Islet precursor cell (in vitro differentiated cells): Measurements from ENCODE around the gene RTN4RL1.
"Not testable (repeated sequence)": the region's sequence is repeated elsewhere in the genome, so short reads cannot be mapped to it uniquely, and the experiment has no call there.

ENCODE experiments used
- DNase-seq: peaks from one replicate; pipeline ENCODE4 v3.0.0-alpha.2; 2018

RTN4RL1 gene

DNA sequence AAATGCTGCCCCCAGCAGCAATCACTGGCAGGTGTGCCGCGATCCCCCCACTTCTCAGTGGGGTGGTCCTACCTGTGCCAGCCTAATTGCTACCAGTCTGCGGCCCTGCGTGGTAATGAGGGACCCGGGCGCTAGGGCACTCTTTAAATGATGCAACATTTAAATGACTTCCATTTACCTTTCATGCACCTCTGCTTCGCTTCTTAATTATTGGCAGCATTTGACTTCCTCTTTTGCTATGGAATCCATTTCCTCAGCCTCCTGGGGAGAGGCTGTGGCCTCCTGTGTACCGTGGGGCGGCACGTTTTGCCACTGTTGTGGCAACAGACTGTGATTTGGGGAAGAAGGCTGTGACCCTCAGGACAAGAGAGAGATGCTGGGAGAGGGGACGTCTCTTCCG lies 109.2 kb downstream of the RTN4RL1 start:
- DNase-seq = no peak

DNA sequence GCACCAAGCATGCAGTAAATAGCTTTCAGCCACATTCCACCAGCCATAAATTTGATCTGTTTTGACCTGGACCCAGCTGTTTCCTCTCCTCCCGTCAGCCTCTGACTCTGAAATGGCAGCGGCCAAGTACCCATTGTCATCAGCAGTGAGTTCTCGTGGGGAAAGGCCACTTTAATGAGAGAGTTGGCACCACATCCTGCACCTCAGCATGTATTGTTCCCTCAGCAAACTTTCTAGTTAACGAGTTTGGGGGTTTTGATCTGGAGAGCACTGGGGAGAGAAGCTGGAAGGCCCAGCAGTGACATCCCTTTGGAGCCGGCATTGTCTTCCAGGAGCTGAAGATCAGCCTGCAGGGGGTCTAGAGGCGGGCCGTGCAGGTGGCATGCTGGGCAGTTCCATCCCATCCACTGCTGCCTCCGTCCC lies 110.5 kb downstream of the RTN4RL1 start:
- no peak for DNase-seq

DNA sequence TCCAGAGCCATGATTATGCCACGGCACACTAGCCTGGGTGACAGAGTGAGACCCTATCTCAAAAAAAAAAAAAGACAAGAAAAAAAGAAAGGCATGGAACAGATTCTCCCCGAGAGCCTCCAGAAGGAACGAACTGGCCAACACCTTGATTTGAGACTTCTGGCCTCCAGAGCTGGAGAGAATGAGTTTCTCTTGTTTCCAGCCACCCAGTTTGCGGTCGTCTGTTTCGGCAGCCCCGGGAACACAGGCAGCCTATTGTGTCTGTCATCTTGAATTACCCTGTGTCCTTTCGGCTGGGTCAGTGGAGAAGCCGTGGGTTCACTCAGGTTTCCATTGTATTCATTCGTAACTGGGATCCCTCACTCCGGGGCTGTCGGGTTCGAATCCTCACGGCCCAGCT lies 111.4 kb downstream of the RTN4RL1 start:
- DNase-seq = no peak

DNA sequence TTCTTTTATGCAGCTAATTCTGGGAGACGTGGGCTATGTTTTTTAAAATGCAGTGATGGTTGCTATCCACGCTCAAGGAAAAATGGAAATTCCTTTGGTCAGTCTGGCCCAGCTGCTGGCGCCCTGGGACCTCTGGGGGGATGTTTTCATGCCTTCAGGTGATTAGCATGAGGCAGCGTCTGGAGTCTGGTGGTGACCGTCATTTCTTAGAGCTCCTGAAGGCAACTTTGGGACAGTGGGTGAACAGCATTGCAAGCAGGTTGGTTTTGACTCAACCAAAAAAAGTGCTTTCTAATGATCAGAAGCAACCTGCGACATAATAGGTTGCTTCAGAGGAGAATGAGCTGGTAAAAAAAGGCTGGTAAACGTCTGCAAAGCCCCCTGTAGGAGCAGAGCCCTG lies 113.0 kb downstream of the RTN4RL1 start:
- DNase-seq = peak; percentile 77

DNA sequence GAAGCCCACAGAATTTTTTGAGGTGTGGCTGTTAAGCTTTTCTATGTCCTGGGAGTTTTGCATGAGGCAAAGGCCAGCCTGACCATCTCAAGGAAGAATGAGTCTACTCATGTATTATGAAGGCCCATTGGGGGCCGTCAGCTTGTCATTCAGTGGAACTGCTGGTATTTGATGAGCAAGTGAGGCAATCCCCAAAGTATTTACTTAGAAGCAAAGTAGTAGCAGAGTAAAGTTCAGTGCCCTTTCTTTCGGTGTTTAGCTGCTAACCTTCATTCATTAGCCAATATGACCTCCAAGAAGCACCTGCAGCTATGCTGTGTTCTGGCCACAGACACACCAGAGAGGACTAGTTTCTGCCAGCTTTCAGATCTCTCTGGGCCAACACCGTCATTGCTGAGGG lies 115.1 kb downstream of the RTN4RL1 start:
- DNase-seq = no peak

DNA sequence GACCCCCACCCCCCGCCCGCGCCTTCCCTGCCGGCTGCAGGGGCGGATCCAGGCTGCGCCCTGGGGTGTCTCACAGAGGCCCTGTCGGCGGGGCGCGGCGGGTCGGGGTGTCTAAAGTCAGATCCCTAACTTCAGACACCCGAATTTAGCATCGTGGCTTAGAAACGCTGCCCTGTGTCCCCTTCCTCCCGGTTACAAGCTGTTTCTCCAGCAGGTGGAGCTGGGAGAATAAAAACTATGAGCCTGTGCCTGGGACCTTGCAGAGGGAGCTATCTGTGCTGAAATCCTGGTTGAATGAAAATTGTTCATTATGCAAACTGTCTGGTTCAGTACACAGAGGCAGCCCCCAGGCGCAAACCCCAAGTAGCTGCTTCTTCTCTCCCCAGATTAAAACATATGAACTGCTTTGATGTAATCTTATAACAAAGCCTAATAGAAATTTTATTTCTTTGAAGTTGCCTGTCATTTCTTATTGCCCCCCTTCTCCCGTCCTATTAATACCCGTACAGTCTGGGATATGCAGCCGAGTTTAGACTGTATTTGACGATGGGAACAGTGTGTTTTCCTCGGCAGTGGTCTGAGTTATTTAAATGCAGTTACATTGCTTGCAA lies 116.3 kb downstream of the RTN4RL1 start:
- DNase-seq = peak; percentile 88

DNA sequence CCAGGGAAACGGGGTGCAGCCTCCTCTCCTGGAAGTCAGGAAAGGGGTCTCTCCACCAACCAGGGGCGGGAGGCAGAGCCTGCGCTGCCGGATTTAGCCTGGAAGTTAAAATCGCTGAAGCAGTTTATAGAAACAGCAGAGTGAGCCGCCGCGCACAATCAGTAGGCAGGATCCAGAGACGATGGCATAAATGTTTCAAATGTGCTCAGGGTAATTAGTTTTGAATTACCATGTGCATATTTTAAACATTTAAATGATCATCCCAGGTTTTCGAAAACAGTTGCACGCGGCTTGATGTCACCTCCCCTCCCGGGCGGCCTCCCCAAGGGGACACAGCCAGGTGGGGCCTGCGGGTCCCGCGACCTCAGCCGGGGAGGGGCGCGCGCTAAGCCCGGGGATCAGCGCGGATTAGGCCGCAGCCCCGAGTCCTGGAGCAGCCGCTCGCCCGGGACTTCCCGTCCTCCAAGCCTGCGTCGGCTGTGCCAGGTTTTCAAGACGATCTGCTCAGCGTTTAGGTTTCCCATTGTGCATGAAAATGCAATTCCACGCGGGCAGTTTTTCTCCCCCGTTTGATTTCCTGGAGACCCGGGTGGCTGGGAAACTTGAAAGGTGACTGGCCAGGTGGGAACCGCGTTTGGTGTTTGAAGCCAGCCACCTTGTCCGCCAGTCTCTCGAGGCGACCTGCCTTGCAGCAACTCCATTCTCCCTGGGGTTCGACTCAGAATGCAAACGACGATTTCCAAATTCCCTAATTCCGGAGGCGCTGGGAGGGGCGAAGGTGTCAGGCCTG lies 117.0 kb downstream of the RTN4RL1 start:
- DNase-seq = no peak

DNA sequence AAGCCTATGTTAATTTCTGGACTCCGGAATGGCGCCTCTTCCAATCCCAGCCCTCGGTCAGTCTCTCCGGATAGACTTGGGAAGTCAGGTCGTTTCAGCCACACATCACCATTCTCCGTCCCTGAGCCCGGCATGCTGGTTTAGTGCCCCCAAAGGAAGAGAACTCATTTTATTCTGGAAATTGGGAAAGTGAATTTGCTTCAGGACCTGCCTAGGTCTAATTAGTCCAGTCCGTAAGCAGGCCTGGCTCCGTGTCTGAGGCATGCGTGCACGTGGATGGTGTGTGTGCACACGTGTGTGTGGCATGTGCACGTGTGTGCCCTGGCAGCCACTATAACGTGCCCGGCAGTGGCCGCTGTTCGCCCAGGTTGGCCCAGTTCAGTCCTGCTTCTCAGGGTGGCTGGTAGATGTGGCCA lies 117.9 kb downstream of the RTN4RL1 start:
- DNase-seq = no peak

DNA sequence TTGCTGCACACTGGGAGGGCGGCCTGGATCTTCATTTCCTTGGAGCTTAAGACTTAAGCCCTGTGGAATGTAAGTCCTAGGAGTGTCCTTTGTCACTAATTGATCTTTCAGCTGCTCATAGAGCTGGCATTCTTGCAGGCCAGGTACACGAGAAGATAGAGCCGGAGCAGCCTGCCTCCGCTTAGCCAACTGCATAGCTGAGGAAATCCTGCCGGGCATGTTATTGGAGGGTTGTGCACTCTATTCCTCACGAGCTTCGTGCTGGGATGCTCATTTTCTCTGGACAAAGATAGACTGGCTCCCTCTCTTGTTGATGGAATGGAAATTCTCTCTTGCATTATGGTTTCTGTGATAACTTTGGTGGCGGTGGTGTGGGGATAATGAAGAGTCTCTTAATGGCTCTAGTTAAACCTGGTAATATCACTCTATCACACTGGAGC lies 118.5 kb downstream of the RTN4RL1 start:
- DNase-seq = peak; percentile 82

DNA sequence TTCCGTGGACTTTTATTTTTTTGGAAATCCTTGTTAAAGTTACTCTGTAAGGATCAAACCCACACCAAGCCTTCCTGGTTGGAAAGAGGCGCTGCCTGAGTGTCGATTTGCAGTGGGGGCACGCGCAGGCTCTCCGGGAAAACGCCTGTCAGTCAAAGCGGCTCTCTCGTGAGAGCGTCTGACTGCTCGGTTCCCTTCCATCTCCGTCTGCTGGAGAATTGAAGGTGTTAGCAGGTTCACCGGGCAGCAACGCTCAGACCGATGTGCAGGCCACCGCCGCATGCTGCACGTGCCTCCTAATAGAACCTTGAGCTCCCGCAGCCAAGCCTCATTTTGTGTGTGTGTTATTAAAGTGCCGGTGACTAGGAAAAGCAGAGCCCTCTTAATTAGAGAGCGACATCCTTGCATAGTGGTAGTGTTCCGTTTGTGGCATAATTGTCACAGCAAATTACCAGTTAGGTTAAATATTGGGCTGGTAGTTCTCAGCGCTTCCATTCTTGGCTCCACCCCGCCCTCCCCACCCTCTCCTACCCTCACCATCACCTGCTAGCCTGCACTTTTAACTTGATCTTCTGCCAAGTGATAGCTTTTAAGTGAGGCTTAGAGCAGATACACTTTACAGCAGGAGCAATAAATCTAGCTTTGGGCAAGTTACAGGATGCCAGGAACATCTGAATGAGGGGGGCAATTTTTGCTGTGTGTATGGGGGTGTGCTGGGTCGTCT lies 119.8 kb downstream of the RTN4RL1 start:
- no peak for DNase-seq

DNA sequence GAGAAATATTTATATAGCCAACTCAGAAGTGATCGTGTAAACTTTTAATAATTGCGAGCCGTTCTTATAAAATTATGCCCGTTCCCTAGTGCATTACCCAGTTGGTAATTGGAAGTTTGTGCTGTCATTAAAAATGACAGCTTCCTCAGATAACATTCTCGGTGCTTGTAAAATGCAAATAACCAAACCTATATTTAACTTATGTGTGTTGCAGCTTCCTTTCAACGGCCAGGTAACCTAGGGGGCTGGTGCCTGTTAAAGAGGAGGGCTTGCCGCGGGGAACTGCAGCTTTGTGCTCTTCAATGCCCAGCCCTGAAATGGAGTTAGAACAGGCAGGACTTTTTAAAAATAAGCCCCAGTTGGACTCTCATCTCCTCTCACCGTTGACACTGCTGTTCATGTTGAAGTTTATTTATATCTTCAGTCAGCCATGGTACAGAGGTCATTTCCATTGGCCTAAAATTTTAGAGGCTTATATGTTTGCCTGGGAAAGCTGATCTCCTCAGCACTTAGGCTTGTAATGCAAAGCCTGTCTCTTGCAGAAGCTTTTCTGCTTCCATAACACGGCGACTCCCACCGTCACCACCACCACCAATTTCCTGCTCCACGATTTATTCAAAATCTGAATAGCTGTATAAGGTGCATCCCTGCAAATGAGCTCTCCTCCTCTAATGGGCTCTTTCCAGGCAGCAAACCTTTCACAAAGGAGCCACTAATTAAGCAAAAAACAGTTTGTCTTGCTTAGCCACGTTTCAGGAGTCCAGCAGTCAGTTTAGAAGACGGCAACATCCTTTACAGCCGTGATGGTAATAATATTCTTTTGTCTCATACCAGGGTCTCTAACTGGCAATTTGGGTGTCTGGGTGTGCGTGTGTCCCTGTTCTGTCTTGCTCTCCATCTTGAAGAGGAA lies 120.6 kb downstream of the RTN4RL1 start:
- no peak for DNase-seq

DNA sequence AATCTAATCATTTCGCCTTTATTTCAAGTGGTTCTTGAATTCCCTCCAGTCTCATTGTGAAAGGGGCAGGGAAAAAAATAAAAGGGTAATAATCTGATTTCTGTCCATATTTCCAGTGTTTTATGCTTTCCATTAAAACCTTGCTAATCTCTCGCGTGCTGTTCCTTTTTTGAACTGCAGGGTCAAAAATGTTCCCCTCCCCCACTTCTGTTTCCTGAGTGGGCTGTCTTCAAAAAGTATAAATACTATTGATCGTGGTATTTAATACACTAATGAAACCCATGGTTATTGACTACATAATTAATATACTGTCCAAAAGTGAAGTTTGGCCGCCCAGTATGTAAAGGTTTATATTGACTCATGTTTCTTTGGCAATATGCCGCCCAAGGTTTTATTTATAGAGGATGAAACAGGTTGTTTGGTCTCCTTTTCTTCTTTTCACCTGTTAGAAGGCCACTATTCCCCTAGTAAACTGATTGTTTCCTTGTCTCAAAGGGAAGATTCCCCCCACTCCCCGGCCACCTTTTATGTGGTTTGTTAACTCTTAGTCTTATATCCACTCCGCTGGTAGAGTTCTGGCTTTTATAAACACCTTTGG lies 125.6 kb downstream of the RTN4RL1 start:
- no peak for DNase-seq

DNA sequence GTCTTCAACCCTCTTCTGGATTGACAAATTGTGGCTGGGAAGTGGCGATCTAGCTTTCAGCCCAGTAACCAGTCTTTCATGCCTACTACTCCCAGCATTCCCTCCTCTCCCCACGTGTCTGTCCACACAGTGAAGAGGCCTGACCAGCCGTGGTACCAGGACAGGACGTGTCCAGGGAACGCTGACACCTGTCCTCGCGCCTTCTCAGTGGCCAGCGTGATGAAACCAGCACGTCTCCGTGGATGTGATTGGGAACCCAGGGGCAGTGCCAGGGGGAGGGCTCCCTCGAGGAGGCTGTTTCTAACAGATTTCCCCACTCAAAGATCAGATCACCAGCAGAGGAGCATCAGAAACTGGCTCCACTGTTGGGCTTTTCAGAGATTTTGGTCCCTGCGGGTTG lies 126.3 kb downstream of the RTN4RL1 start:
- no peak for DNase-seq

DNA sequence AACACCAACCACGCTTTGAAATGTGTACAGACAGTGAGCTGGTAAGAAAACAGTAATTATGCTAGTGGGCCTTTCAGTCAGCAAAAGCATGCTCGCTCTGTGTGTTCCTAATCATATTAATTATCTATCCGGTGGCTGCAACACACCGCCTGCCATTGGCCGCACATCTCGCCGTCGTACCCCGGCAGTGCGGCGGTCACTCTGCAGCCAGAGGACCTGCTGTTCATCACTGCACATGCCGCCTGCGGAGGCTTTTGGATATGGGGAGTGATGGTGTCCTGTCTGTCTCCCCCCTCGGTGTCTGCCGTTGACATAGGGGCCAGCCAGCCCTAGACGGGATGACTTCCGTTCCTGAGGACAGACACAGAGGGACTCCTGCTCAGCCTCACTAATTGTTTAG lies 126.8 kb downstream of the RTN4RL1 start:
- DNase-seq = peak; percentile 74

DNA sequence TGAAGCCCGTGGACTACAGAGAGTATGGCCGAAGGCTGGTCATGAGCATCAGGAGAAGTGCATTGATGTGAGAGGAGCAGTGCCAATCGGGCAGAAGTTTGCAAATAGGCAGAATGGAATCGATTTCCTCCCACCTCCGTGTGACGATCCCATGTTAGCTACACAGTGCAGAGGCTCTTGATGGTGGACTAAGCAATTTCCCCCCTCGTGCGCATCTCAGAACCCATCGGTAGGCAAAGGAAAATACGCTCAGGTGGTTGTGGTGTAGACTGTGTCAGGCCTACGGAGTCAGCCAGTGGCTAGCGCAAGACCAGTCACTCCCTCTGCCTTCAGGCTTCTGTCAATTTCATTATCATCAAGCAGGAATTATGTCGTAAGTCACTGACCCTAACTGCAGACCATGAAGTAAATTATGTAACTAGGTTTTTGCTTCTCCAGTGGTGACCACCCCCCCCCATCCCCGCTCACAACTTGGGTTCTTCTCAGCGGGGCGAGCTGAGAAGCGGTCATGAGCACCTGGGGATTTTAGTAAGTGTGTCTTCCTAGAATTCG lies 128.0 kb downstream of the RTN4RL1 start:
- DNase-seq = no peak

DNA sequence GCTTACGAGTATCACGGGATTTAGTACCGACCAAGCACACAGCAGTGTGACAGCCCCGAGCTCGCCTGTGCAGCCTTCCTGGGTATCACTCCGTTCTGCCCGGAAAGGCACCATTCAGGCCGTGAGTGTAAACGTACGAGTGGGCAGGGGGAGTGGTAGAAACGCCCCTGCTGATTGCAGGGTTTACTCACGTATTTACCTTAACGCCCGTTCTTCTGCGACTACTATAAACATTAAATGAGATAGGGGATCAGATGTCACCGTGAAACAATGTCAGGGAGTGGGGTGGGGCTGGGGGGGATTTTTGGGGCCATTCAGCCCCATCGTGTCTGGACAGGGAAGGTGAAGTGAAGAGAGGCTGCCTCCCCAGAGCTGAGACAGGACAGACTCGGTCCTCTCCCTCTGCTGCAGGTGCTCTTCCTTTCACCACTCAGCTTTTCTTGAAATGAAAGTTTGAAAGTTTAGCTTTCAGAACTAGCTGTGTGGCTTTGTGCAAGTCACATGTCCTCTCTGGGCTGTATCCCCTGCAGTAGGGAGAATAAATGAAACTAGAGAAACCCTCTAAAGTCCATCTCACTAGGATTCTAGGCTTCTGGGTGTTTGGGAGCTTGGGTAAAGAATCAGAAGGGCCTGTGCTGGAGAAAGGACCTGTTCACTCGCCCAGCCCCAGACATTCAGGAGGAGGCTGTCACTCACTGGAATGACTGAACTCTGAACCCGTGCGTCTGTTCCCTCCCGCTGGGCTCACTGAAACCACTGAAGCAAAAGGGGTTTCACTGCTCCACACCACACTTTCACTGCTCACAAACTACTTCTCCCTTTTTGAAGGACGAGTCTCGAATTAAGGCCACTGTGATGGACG lies 128.7 kb downstream of the RTN4RL1 start:
- no peak for DNase-seq

DNA sequence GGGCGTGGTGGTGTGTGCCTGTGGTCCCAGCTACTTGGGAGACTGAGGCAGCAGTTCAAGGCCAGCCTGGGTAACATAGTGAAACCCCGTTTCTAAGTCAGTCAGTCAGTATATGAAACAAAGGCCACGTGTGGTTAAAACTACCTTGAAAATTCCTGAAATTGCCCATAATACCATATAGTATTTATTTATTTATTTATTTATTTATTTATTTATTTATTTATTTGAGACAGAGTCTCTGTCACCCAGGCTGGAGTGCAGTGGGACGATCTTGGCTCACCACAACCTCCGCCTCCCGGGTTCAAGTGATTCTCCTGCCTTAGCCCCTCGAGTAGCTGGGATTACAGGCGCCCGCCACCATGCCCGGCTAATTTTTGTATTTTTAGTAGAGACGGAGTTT lies 129.7 kb downstream of the RTN4RL1 start:
- not testable (repeated sequence) for DNase-seq

DNA sequence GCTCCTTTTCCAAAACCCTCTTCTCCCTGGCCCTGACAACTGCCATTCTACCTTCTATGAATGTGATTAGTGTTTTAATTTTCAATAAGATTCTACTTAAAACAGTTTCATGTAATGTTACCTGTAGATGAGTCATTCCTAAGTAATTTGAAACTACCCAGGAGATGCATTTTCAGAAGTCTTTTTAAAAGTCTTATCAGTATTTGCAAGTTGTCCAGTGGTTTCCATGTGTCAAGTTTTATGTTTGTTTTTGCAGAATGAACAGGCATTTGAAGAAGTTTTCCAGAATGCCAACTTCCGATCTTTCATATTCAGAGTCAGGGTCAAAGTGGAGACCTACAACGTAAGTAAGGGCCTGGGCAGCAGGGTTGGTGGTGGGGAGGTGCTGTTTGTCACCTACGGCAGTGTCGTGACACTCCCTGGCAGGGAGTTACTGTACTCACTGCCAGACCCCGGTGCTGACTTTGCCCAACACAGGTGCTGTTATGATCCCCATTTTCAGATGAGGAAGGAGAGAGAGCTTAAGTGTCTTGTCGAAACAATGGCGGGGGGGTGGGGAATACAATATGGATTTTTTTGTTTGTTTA lies 130.3 kb downstream of the RTN4RL1 start:
- DNase-seq = no peak

DNA sequence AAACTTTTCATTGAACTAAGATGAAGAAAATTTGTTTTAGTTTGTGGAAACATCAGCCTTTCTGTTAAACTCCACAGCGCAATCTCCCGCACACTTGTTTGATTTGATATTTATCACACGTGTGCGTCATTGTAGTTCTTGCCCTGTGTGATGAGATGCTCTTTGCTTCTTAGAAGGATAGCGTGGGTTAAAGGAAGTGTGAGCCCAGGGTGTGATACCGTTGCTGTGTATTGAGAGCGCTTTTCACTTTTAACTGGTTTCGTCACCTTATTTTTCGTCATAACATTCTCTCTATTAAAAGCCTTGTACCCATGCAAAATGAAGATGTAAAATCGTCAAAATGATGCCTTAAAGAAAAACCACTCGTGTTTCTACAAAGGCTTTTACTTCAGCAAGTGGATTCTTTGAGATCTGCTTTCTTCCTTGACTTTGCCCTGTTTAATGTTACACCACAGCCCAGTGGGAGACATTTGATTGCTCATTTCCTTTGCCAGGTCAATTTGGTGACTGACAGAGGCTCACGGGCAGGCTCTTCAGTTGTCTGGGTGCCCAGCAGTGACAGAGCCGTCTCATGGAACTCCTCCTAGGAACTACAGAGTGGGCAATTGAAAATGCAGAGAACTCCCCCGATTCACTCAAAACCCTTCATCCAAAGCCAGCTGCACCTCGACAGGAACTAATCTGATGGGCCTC lies 134.2 kb downstream of the RTN4RL1 start:
- DNase-seq = no peak

DNA sequence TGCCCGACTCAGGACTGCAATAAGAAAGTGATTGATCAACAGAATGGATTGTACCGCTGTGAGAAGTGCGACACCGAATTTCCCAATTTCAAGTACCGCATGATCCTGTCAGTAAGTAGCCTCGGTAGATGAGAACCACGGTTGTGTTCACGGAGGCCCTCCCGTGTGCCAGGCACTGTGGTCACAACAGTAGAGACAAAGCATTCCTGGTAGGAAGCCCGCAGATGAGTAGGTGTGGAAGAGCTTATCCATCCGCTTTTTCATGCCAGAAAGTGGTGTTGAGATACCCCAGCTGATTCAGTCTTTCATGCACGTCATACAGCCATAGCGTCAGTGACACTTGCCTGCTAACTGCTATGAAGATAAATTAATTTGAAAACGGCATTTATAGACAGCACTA lies 136.4 kb downstream of the RTN4RL1 start:
- no peak for DNase-seq
